H9 (cell line): Measurements from ENCODE around the gene SMAP1. TPM values are rescaled to one million over a fixed set of nuclear protein-coding genes. Genes with fewer than 3 reads are reported as not detected.

Experiments used
- DNase-seq: peaks from one replicate; pipeline ENCODE4 v3.0.0-alpha.2; 2017
- H2AFZ ChIP-seq: one replicate; pipeline ENCODE4 v1.6.1; 2013; ENCODE audit warnings: mild to moderate bottlenecking, low read length, control low read depth, moderate library complexity
- H2AK5ac ChIP-seq: 2 replicates; pipeline ENCODE4 v1.6.1; 2013; ENCODE audit warnings: low read length, control low read depth, mixed read lengths; ENCODE audit not compliant: insufficient read length
- H2BK120ac ChIP-seq: one replicate; pipeline ENCODE4 v1.6.1; 2013; ENCODE audit warnings: low read depth, mild to moderate bottlenecking, low read length, control low read depth, inconsistent platforms; ENCODE audit not compliant: poor library complexity, severe bottlenecking
- H2BK12ac ChIP-seq: 2 replicates; pipeline ENCODE4 v1.6.1; 2013; ENCODE audit warnings: low read length, control low read depth, mixed read lengths, low read depth; ENCODE audit not compliant: insufficient read length
- H2BK15ac ChIP-seq: 2 replicates; pipeline ENCODE4 v1.6.1; 2013; ENCODE audit warnings: low read depth, low read length, control low read depth
- H2BK20ac ChIP-seq: one replicate; pipeline ENCODE4 v1.6.1; 2013; ENCODE audit warnings: low read depth, mild to moderate bottlenecking, low read length, control low read depth, inconsistent platforms; ENCODE audit not compliant: poor library complexity, severe bottlenecking
- H2BK5ac ChIP-seq: 2 replicates; pipeline ENCODE4 v1.6.1; 2013; ENCODE audit warnings: low read length, control low read depth, mixed read lengths; ENCODE audit not compliant: insufficient read length
- H3K14ac ChIP-seq: 2 replicates; pipeline ENCODE4 v1.6.1; 2013; ENCODE audit warnings: low read length, control low read depth; ENCODE audit not compliant: insufficient read depth
- H3K18ac ChIP-seq: 2 replicates; pipeline ENCODE4 v1.6.1; 2013; ENCODE audit warnings: low read depth, mild to moderate bottlenecking, mixed read lengths, low read length, control low read depth; ENCODE audit not compliant: insufficient read length
- H3K23ac ChIP-seq: 2 replicates; pipeline ENCODE4 v1.6.1; 2013; ENCODE audit warnings: low read length, control low read depth, mixed read lengths, low read depth; ENCODE audit not compliant: insufficient read length
- H3K23me2 ChIP-seq: 2 replicates; pipeline ENCODE4 v1.6.1; 2013; ENCODE audit warnings: low read depth, mild to moderate bottlenecking, mixed read lengths, low read length, control low read depth; ENCODE audit not compliant: insufficient read length, poor library complexity, severe bottlenecking
- H3K27ac ChIP-seq: 2 replicates; pipeline ENCODE4 v1.5.1; 2013; ENCODE audit warnings: low read length, control low read depth, mixed read lengths, low read depth; ENCODE audit not compliant: insufficient read length
- H3K27me3 ChIP-seq: 2 replicates; pipeline ENCODE4 v1.6.1; 2013; ENCODE audit warnings: low read length, control low read depth, inconsistent platforms; ENCODE audit not compliant: insufficient read depth
- H3K4ac ChIP-seq: 2 replicates; pipeline ENCODE4 v1.6.1; 2013; ENCODE audit warnings: low read depth, mild to moderate bottlenecking, control low read depth, inconsistent platforms, low read length, moderate library complexity
- H3K4me1 ChIP-seq: 2 replicates; pipeline ENCODE4 v1.6.1; 2013; ENCODE audit warnings: low read length, control low read depth, inconsistent platforms; ENCODE audit not compliant: insufficient read depth
- H3K4me2 ChIP-seq: 2 replicates; pipeline ENCODE4 v1.6.1; 2013; ENCODE audit warnings: low read length, control low read depth, mixed read lengths; ENCODE audit not compliant: insufficient read length, insufficient read depth
- H3K56ac ChIP-seq: 2 replicates; pipeline ENCODE4 v1.6.1; 2013; ENCODE audit warnings: low read depth, mild to moderate bottlenecking, mixed read lengths, low read length, control low read depth; ENCODE audit not compliant: insufficient read length
- H3K79me1 ChIP-seq: 2 replicates; pipeline ENCODE4 v1.6.1; 2013; ENCODE audit warnings: low read depth, mild to moderate bottlenecking, moderate library complexity, low read length, control low read depth, inconsistent platforms; ENCODE audit not compliant: insufficient read depth, poor library complexity, severe bottlenecking
- H3K79me2 ChIP-seq: 2 replicates; pipeline ENCODE4 v1.6.1; 2013; ENCODE audit warnings: low read length, control low read depth, inconsistent platforms; ENCODE audit not compliant: insufficient read depth
- H3K9ac ChIP-seq: 2 replicates; pipeline ENCODE4 v1.6.1; 2013; ENCODE audit warnings: low read length, control low read depth, mixed read lengths; ENCODE audit not compliant: insufficient read length; ENCODE audit errors: extremely low read depth
- H3K9me3 ChIP-seq: one replicate; pipeline ENCODE4 v1.6.1; 2013; ENCODE audit warnings: low read depth, low read length, inconsistent platforms; ENCODE audit not compliant: control insufficient read depth
- H3T11ph ChIP-seq: one replicate; pipeline ENCODE4 v1.6.1; 2013; ENCODE audit warnings: mild to moderate bottlenecking, low read length, control low read depth, inconsistent platforms
- H4K20me1 ChIP-seq: one replicate; pipeline ENCODE4 v1.6.1; 2013; ENCODE audit not compliant: control insufficient read depth, insufficient read length, insufficient read depth
- H4K5ac ChIP-seq: 2 replicates; pipeline ENCODE4 v1.6.1; 2013; ENCODE audit warnings: low read depth, mild to moderate bottlenecking, mixed read lengths, low read length, control low read depth; ENCODE audit not compliant: insufficient read length
- H4K8ac ChIP-seq: replicated peaks from 2 replicates; pipeline ENCODE4 v1.6.1; 2013; ENCODE audit warnings: low read length, control low read depth, mixed read lengths, low read depth; ENCODE audit not compliant: insufficient read length
- H4K91ac ChIP-seq: 2 replicates; pipeline ENCODE4 v1.6.1; 2013; ENCODE audit warnings: low read depth, mild to moderate bottlenecking, moderate library complexity, mixed read lengths, low read length, control low read depth; ENCODE audit not compliant: insufficient read length
- H3K27ac Mint-ChIP-seq, 3 experiments: 2 replicates in 2 of 3; 3 replicates in 1 of 3; pipeline ENCODE4 v1.8.0; 2020 to 2021; ENCODE audit warnings: mixed read lengths in 3 of 3, mild to moderate bottlenecking in 1 of 3, moderate library complexity in 1 of 3
- H3K27me3 Mint-ChIP-seq: 2 replicates; pipeline ENCODE4 v1.8.0; 2021; ENCODE audit warnings: low read depth, mild to moderate bottlenecking, moderate library complexity, mixed read lengths
- H3K36me3 Mint-ChIP-seq, 3 experiments: 2 replicates in 2 of 3; 3 replicates in 1 of 3; pipeline ENCODE4 v1.8.0; 2020 to 2021; ENCODE audit warnings: low read depth in 3 of 3, mixed read lengths in 3 of 3; ENCODE audit not compliant: insufficient read depth in 1 of 3
- H3K4me1 Mint-ChIP-seq, 2 experiments: 2 replicates each; pipeline ENCODE4 v1.8.0; 2020; ENCODE audit warnings: mixed read lengths in 2 of 2
- H3K4me3 Mint-ChIP-seq, 2 experiments: 2 replicates in 1 of 2; 3 replicates in 1 of 2; pipeline ENCODE4 v1.8.0; 2020 to 2021; ENCODE audit warnings: mild to moderate bottlenecking in 2 of 2, mixed read lengths in 2 of 2, moderate library complexity in 1 of 2
- H3K9me3 Mint-ChIP-seq, 2 experiments: 2 replicates in 1 of 2; 3 replicates in 1 of 2; pipeline ENCODE4 v1.8.0; 2020; ENCODE audit warnings: mild to moderate bottlenecking in 2 of 2, mixed read lengths in 2 of 2, moderate library complexity in 1 of 2
- CTCF ChIP-seq: fragments of 200-600 bp; sonication (generic); conservative IDR thresholded peaks from 3 replicates; pipeline ENCODE4 v1.8.0; 2021; ENCODE audit warnings: antibody characterized with exemption, mild to moderate bottlenecking
- WGBS: extraction: QIAGEN DNeasy Blood & Tissue Kit; methylation state at CpG from one replicate; pipeline ENCODE4 v1.1.7; 2013; ENCODE audit warnings: missing lambda C conversion rate, low lambda C conversion rate, mixed read lengths; ENCODE audit not compliant: insufficient read length; ENCODE audit errors: extremely low coverage; 5-methylcytosine and 5-hydroxymethylcytosine counted together
- total RNA-seq: library from RNA; stranded (reverse); gene quantifications from 2 replicates; pipeline ENCODE4 v1.2.1, GENCODE V29; 2021

Gene SMAP1
- total RNA-seq, 1 experiment from 2014 or later = 29.3 TPM

GRCh38 chr6:70686548-70687133 lies 19.0 kb downstream of the SMAP1 start:
- H3K9me3 ChIP-seq = no peaks in the 10 kb centered on the region
- no peak for DNase-seq
- H2BK120ac ChIP-seq = no peak overlapping the region
- H3K23ac ChIP-seq = no peak overlapping the region
- H3K4ac ChIP-seq = no peak overlapping the region
- no peak overlapping the region for H3K4me2 ChIP-seq
- no peaks in the 10 kb centered on the region for H4K20me1 ChIP-seq
- peak; percentile 87 for TF ChIP-seq CTCF
- no peak overlapping the region for H4K5ac ChIP-seq
- Mint-ChIP-seq H3K36me3 (peaks cover 2 to 8% (median 7%) of the 10 kb centered on the region in 3 experiments; a peak in 5 of 7 replicates), H3K4me3 (no peak overlapping the region), H3K9me3 (peaks cover 7 to 13% of the 10 kb centered on the region in 2 experiments; a peak in 4 of 5 replicates), H3K4me1 (peaks cover 18 to 19% of the 10 kb centered on the region in 2 experiments), H3K27me3 (no peaks in the 10 kb centered on the region), H3K27ac (no peak overlapping the region)
- no peaks in the 10 kb centered on the region for H3K27me3 ChIP-seq
- no peak overlapping the region for H3K9ac ChIP-seq
- WGBS = no CpG with 5 or more reads among the region's 3 CpGs
- no peak overlapping the region for H3K27ac ChIP-seq
- H3K56ac ChIP-seq = no peak overlapping the region
- no peak overlapping the region for H4K8ac ChIP-seq
- H3K18ac ChIP-seq = no peak overlapping the region
- H3K79me2 ChIP-seq = no peaks in the 10 kb centered on the region; the same call in 1 of the 2 replicates
- H3K14ac ChIP-seq = no peak overlapping the region
- no peak overlapping the region for H3T11ph ChIP-seq
- no peak overlapping the region for H2BK15ac ChIP-seq
- H3K4me1 ChIP-seq = no peaks in the 10 kb centered on the region
- H4K91ac ChIP-seq = no peak overlapping the region
- no peak overlapping the region for H2AFZ ChIP-seq
- no peaks in the 10 kb centered on the region for H3K23me2 ChIP-seq
- H2BK20ac ChIP-seq = no peak overlapping the region
- peaks cover 2% of the 10 kb centered on the region for H3K79me1 ChIP-seq
- H2AK5ac ChIP-seq = no peak overlapping the region
- H2BK12ac ChIP-seq = no peak overlapping the region
- H2BK5ac ChIP-seq = no peak overlapping the region
